Activated naive CD4-positive, alpha-beta T cell treated with anti-CD3 and anti-CD28 coated beads for 36 hours (primary cell): ENCODE measurements around the gene ITPR1. TPM values are rescaled to one million over a fixed set of nuclear protein-coding genes. Genes with fewer than 3 reads are reported as not detected.
"Not testable (repeated sequence)": the region's sequence is repeated elsewhere in the genome, so short reads cannot be mapped to it uniquely, and the experiment has no call there.

Source experiments
- CTCF ChIA-PET: fragments of 350-600 bp; sonication (Branson Sonifier 250); formaldehyde crosslinking; loops from one replicate; lab custom pipeline; 2021; ENCODE audit warnings: antibody characterized with exemption; lab: Charles Lee
- DNase-seq: peaks from one replicate; pipeline ENCODE4 v3.0.0-alpha.2; 2020
- H3K27ac Mint-ChIP-seq: one replicate; pipeline ENCODE4 v1.8.0; 2021; ENCODE audit warnings: mild to moderate bottlenecking, mixed read lengths
- H3K27me3 Mint-ChIP-seq: one replicate; pipeline ENCODE4 v1.8.0; 2021; ENCODE audit warnings: low read depth, mixed read lengths
- H3K36me3 Mint-ChIP-seq: one replicate; pipeline ENCODE4 v1.8.0; 2021; ENCODE audit warnings: low read depth, mixed read lengths
- H3K4me1 Mint-ChIP-seq: one replicate; pipeline ENCODE4 v1.8.0; 2021; ENCODE audit warnings: low read depth, mixed read lengths
- H3K4me3 Mint-ChIP-seq: one replicate; pipeline ENCODE4 v1.8.0; 2021; ENCODE audit warnings: mild to moderate bottlenecking, moderate library complexity, mixed read lengths
- H3K9me3 Mint-ChIP-seq: one replicate; pipeline ENCODE4 v1.8.0; 2021; ENCODE audit warnings: mixed read lengths
- intact Hi-C: fragments of 100-400 bp; cut with micrococcal nuclease; formaldehyde crosslinking; loops from one replicate; pipeline ENCODE4 v1.15.1; 2023
- total RNA-seq, 2 experiments: library from RNA; stranded (reverse); gene quantifications; one replicate each; pipeline ENCODE4 v1.2.3, GENCODE V29; 2021

The ITPR1 gene
- total RNA-seq, result 10 to 100 TPM; 38.5 to 41.1 TPM

DNA sequence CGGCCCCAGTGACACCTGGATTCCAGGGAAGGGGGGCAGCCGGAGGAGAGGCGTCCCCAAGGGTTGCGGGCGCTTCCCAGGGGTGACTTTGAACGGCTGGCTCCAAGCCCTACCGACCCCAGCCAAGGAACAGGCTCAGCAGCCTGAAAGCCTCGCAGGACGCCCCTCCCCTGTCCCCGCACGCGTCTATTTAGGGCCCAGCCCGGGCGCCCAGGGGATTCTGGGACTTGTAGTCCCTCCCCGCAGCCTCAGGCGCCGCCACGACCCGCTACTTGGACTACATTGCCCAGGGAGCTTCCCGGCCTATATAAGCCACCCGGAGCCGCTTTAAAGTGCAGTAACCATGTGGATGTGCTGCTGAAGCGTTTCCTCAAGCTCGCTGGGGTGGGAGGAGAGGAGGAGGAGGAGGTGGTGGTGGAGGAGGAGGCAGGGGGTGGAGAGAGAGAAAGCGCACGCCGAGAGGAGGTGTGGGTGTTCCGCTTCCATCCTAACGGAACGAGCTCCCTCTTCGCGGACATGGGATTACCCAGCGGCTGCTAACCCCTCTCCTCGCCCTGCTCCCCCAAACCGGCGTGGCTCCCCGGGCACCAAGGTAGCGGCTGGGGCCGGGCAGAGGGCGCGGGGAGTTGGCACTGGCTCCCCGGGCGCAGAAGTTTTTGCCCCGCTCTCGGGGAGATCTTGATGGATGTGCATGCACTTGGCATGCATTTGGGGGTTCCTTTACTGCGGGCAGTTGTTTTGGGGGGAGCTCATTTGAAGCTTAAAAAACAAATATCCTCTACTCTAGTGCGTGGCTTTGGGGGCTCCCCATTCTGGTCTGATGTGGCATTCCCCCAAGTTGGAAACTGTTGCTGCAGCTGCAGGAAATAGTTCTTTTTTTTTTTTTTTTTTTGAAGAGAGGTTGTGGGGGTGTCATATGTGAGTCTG, at the start of gene ITPR1:
Gene ITPR1 (plus strand): TSS at position 335 of the 927 bp plus-strand sequence. CDS start 23,144 bp downstream, outside the sequence.
- DNase-seq, result peak; percentile 98
- H3K27ac Mint-ChIP-seq, result peak within 1 kb of the TSS; percentile 83
- peak within 1 kb of the TSS; percentile 87 for H3K4me3 Mint-ChIP-seq
- no peaks in the 10 kb centered on the region for H3K9me3 Mint-ChIP-seq
- CTCF ChIA-PET, result interaction anchor here (0.5 to 4.2 kb wide), 11 partner anchors 12 to 696 kb away, joined by 3 to 18 read pairs (median 5); partner anchors contain the start of gene SUMF1
- H3K4me1 Mint-ChIP-seq, result peaks cover 37% of the 10 kb centered on the region
- intact Hi-C loops, result loop anchor here (1.0 to 5.0 kb wide), 19 partner anchors 18 to 1316 kb away; partner anchors contain the start of genes ARL8B, CRBN, EDEM1 and SETMAR
- H3K36me3 Mint-ChIP-seq, result peaks cover 4% of the 10 kb centered on the region
- peaks cover 4% of the 10 kb centered on the region for H3K27me3 Mint-ChIP-seq

DNA sequence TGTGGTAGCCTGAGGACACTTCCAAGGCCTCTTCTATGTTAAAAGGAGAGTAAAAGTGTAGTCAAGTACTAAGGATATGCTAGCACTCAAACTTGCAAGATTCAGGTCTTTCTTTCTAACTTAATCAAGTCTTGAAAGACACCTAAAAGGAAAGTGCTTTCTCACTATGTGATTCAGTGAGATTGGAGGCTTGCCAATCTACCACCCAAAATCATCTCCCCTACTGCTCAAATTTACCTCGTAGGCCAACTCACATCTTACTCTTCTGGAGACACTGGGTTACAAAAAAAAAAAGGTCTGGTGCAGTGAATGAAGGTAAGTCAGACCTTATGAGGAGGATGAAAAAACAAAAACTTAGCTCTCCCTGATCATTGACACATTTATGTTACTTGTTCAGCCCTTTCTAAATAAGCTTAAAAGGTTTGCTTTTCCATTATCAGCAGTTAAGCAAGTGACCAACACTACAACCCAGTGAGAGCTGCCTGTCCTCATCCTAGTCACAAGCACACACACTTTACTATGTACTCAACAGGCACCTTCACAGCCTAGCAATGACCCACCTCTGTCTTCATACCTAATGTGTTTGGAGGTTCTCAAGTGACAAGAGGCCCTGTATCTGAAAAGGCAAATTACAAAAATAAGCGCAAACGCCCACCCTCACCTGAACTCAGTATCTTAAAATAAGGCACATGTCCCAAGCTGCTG, 45.7 kb upstream of the ITPR1 start:
- H3K36me3 Mint-ChIP-seq, result peaks cover 8% of the 10 kb centered on the region

DNA sequence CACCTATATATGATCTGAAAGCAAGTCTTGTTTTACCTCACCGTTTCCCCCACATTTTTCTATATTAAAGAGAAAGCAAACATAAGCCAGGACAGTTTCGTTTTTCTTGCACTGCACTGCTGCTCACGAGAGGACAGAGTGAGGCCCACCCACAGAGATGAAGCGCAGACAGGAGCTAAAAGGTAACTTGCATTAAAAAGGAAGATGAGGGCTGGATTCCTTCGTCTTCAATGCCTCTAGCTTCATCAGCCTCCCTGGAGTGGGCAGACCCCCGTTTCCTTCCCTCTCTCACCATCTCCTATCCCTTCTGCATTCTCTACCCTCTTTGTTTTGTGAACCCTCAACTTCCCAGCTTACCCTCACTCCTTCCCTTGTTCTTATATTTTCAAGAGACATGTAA, 45.0 kb upstream of the ITPR1 start:
- H3K4me1 Mint-ChIP-seq, result no peaks in the 10 kb centered on the region
- H3K4me3 Mint-ChIP-seq, result no peak overlapping the region
- H3K9me3 Mint-ChIP-seq, result no peaks in the 10 kb centered on the region
- DNase-seq, result no peak
- no peaks in the 10 kb centered on the region for H3K27me3 Mint-ChIP-seq
- CTCF ChIA-PET, result interaction anchor here (0.6 kb wide), 1 partner anchor 195 kb away, joined by 3 read pairs; no protein-coding TSS in a partner anchor
- peaks cover 10% of the 10 kb centered on the region for H3K36me3 Mint-ChIP-seq
- intact Hi-C loops, result no loop called here
- H3K27ac Mint-ChIP-seq, result no peak overlapping the region

More for the DNA sequence above, 45.7 kb upstream of the ITPR1 start:
- no peak overlapping the region for H3K27ac Mint-ChIP-seq
- CTCF ChIA-PET, result interaction anchor here (0.6 kb wide), 1 partner anchor 195 kb away, joined by 3 read pairs; no protein-coding TSS in a partner anchor
- H3K4me3 Mint-ChIP-seq, result no peak overlapping the region
- no peaks in the 10 kb centered on the region for H3K9me3 Mint-ChIP-seq
- H3K4me1 Mint-ChIP-seq, result no peaks in the 10 kb centered on the region
- no peaks in the 10 kb centered on the region for H3K27me3 Mint-ChIP-seq
- intact Hi-C loops, result no loop called here
- DNase-seq, result no peak

DNA sequence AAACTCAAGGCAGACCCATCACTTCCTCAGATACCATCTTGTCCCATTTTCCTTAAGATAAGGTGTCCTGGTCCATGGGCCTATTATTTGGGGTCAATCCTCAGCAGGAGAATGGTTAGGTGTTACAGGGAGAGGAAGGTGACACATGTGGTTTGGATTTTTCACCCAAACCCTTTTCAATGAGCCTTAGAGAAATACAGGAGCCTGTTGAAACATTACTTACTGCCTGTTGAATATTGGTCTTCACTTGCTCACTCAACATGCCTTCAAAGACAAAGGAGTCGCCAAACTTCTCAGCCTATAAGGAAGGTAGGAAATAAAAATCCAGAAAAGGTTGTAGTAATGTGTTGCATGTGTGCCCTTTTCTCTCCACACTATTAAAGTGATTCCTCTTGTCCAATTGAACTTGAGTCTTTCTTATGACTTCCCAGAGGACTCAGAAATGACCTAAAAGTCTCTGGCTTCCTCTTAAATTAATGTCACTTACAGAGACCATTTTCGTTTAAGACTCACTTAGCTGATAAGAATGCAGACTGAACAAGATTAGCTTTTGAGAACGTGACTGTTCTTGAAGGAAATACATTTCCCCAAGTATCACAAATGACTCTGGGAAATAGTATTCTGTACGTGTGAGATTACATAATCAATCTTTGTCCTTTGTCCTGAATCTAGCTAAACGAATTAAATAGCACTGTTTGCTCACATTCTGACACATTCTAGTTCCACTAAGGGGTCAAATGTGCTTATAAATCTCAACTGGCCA, 43.9 kb upstream of the ITPR1 start:
- DNase-seq, result no peak
- no peaks in the 10 kb centered on the region for H3K9me3 Mint-ChIP-seq
- H3K36me3 Mint-ChIP-seq, result peaks cover 9% of the 10 kb centered on the region
- H3K27ac Mint-ChIP-seq, result no peak overlapping the region
- CTCF ChIA-PET, result no interaction called here
- H3K4me1 Mint-ChIP-seq, result no peaks in the 10 kb centered on the region
- no peaks in the 10 kb centered on the region for H3K27me3 Mint-ChIP-seq
- H3K4me3 Mint-ChIP-seq, result no peak overlapping the region
- intact Hi-C loops, result no loop called here

- CTCF ChIA-PET, result interaction anchor here (0.9 kb wide), 1 partner anchor 103 kb away, joined by 3 read pairs; no protein-coding TSS in a partner anchor
Observed at GRCh38 chr3:4454142-4454541, 39.0 kb upstream of the ITPR1 start.

DNA sequence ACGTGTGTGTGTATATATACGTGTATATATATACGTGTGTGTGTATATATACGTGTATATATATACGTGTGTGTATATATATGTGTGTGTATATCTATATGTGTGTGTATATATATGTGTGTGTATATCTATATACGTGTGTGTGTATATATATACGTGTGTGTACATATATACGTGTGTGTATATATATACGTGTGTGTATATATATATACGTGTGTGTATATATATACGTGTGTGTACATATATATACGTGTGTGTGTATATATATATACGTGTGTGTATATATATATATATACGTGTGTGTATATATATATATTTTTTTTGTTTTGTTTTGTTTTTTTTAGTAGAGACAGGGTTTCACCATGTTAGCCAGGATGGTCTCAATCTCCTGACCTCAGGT, 36.4 kb upstream of the ITPR1 start:
- H3K27ac Mint-ChIP-seq, H3K27me3 Mint-ChIP-seq, H3K9me3 Mint-ChIP-seq, H3K36me3 Mint-ChIP-seq, DNase-seq, H3K4me3 Mint-ChIP-seq, H3K4me1 Mint-ChIP-seq, intact Hi-C loops, CTCF ChIA-PET: not testable (repeated sequence)

More at GRCh38 chr3:4454142-4454541, 39.0 kb upstream of the ITPR1 start:
- Mint-ChIP-seq H3K4me3 (no peak overlapping the region), H3K36me3 (peaks cover 8% of the 10 kb centered on the region), H3K27ac (no peak overlapping the region), H3K9me3 (no peaks in the 10 kb centered on the region), H3K4me1 (no peaks in the 10 kb centered on the region), H3K27me3 (no peaks in the 10 kb centered on the region)
- no peak for DNase-seq
- intact Hi-C loops, result no loop called here

GRCh38 chr3:4458961-4459360, 34.2 kb upstream of the ITPR1 start:
- Mint-ChIP-seq H3K27ac (no peak overlapping the region), H3K4me1 (peaks cover 6% of the 10 kb centered on the region), H3K4me3 (no peak overlapping the region), H3K9me3 (no peaks in the 10 kb centered on the region), H3K36me3 (no peaks in the 10 kb centered on the region), H3K27me3 (no peaks in the 10 kb centered on the region)
- intact Hi-C loops, result no loop called here
- CTCF ChIA-PET, result interaction anchor here (0.6 to 0.7 kb wide), 3 partner anchors 29 to 144 kb away, joined by 3 read pairs; no protein-coding TSS in a partner anchor
- no peak for DNase-seq

DNA sequence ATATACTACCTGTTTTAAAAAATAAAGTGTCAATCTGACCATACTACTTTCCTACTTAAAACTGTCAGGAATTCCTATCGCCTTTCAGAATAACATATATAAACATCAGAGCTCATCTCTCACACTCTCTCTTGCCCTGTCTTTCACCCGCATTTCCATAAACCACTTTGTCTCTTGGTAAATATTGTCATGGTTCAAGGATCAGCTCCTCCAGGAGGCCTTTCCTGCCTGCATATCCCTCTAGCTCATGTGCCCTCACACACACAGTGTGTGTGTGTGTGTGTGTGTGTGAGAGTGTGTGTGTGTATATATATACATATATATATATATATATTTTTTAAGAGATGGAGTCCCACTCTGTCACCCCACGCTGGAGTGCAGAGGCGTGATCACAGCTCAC, 32.8 kb upstream of the ITPR1 start:
- Mint-ChIP-seq H3K4me3 (no peak overlapping the region), H3K27me3 (no peaks in the 10 kb centered on the region), H3K4me1 (peaks cover 8% of the 10 kb centered on the region), H3K36me3 (no peaks in the 10 kb centered on the region), H3K9me3 (no peaks in the 10 kb centered on the region), H3K27ac (no peak overlapping the region)
- DNase-seq, result no peak
- CTCF ChIA-PET, result interaction anchor here (0.7 to 0.9 kb wide), 2 partner anchors 10 to 173 kb away, joined by 3 to 5 read pairs; no protein-coding TSS in a partner anchor
- intact Hi-C loops, result no loop called here

- peaks cover 19% of the 10 kb centered on the region for H3K4me1 Mint-ChIP-seq
- H3K4me3 Mint-ChIP-seq, result no peak overlapping the region
- H3K36me3 Mint-ChIP-seq, result no peaks in the 10 kb centered on the region
- no peak for DNase-seq
- H3K9me3 Mint-ChIP-seq, result no peaks in the 10 kb centered on the region
- H3K27me3 Mint-ChIP-seq, result no peaks in the 10 kb centered on the region
- no peak overlapping the region for H3K27ac Mint-ChIP-seq
- CTCF ChIA-PET, result interaction anchor here (0.6 to 0.8 kb wide), 3 partner anchors 10 to 111 kb away, joined by 3 read pairs; no protein-coding TSS in a partner anchor
- intact Hi-C loops, result no loop called here
Observed at GRCh38 chr3:4461468-4462090, 31.6 kb upstream of the ITPR1 start.

GRCh38 chr3:4462369-4463040, 30.6 kb upstream of the ITPR1 start:
- intact Hi-C loops, result no loop called here
- no peaks in the 10 kb centered on the region for H3K9me3 Mint-ChIP-seq

DNA sequence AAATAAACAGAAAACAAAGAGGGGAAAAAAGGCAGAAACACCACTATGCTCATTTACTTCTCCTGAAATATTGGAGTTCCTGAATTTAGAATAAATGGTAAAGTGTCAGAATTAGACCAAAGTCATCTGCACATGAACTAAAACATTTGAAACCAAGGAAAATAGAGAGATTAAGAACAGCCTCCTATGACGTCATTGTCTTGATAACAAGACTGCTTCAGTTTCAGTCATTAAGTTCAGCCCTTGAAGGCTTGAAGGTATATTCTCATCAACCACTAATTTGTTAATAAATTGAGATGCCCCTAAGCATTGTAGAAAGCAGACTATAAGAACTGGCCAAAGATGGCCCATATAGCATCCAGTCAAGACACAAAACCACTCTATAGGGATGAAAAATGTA, 28.6 kb upstream of the ITPR1 start:
- CTCF ChIA-PET, result no interaction called here

More at GRCh38 chr3:4462369-4463040, 30.6 kb upstream of the ITPR1 start:
- Mint-ChIP-seq H3K36me3 (no peaks in the 10 kb centered on the region), H3K4me3 (no peak overlapping the region), H3K4me1 (peaks cover 23% of the 10 kb centered on the region), H3K27me3 (no peaks in the 10 kb centered on the region), H3K27ac (no peak overlapping the region)
- DNase-seq, result no peak
- CTCF ChIA-PET, result interaction anchor here (0.6 to 1.2 kb wide), 4 partner anchors 9 to 112 kb away, joined by 3 to 6 read pairs (median 3); no protein-coding TSS in a partner anchor

More for the DNA sequence above, 28.6 kb upstream of the ITPR1 start:
- intact Hi-C loops, result no loop called here
- H3K4me3 Mint-ChIP-seq, result no peak overlapping the region
- H3K4me1 Mint-ChIP-seq, result peaks cover 23% of the 10 kb centered on the region
- H3K27ac Mint-ChIP-seq, result no peak overlapping the region
- no peak for DNase-seq
- H3K9me3 Mint-ChIP-seq, result no peaks in the 10 kb centered on the region
- H3K27me3 Mint-ChIP-seq, result no peaks in the 10 kb centered on the region
- no peaks in the 10 kb centered on the region for H3K36me3 Mint-ChIP-seq
